Muscle of arm (tissue), 12 donors: ENCODE data around the gene IGF2BP3. TPM values are rescaled to one million over a fixed set of nuclear protein-coding genes. Genes with fewer than 3 reads are reported as not detected.
A peak's percentile ranks its signal among the peaks of the same experiment; 100 is the strongest.
"Not testable (repeated sequence)": the region's sequence is repeated elsewhere in the genome, so short reads cannot be mapped to it uniquely, and the experiment has no call there.

ENCODE experiments used
- DNase-seq: peaks from one replicate; pipeline ENCODE4 v3.0.0-alpha.2; 2013
- polyA plus RNA-seq, 12 donors: library from polyadenylated mRNA; unstranded; fragments of 120-200 nt; gene quantifications; one replicate each; pipeline ENCODE4 v1.2.1, GENCODE V29; 2013; ENCODE audit not compliant: insufficient read length in 12 of 12

Gene IGF2BP3
- polyA plus RNA-seq, 12 donors, result 22.1 to 57.4 (median 34.1) TPM; not detected in 1

DNA sequence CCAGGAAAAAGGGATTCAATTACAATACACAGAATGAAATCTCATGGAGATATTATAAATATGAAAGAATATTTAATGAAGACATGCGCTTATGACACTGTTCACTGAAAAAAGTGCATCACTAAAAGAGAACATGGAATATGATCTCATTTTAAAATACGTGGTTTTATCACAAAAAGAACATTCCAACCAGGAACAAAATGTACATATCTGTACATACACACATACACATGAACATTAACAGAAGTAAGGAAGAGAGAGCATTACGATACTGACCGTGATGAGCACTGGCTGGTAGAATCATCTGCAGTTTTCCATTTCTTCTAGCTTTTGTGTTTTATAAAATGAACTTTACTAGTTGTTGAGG is 39.4 kb downstream of the IGF2BP3 start:
- no peak for DNase-seq

DNA sequence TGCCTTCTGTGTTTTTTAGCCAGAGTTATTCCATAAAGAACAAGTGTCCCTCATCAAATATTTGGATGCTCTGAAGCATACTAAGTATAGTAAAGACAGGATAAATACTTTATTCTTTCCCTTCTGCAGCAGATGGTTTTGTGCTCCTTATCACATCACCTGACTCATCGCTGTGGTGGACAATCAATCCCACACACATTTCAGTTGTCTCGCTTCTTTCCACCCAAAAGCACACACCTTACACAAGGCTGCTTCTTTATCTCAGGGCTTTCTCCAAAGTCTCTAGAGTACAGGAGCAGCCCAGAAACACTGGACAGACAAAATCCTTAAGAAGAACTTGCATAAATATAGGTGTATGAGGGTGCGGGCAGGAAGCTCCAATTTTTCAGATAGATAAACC is 43.4 kb downstream of the IGF2BP3 start:
- no peak for DNase-seq

DNA sequence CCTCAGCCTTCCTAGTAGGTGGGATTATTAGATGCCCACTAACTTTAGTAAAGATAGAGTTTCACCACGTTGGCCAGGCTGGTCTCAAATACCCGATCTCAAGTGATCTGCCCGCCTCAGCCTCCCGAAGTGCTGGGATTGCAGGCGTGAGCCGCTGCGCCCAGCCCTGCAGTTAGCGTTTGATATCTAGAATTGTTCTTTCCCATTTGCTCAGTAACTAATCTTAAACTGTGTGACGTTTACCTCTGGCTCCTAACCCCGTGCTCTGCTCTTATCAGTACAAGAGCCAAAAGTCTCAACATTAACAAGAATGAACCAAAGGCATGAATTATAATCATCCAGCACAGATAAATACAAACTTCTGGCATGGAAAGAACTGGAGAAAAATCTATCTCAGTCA is 47.4 kb downstream of the IGF2BP3 start:
- no peak for DNase-seq

DNA sequence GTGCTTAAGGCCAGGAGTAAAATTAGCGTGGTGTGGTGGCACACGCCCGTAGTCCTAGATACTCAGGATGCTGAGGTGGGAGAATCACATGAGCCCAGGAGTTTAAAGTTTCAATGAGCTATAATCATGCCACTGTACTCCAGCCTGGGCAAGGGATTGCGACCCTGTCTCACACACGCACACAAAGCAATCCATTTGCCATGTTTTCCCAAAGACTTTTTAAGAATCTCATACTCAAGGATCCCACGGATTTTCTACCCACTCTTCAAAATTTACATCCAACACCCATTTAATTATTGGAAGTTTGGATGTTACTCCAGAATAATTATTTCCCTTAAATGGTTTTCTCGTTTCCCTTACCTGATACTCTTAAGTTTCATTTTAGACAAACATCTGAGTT is 47.9 kb downstream of the IGF2BP3 start:
- no peak for DNase-seq

DNA sequence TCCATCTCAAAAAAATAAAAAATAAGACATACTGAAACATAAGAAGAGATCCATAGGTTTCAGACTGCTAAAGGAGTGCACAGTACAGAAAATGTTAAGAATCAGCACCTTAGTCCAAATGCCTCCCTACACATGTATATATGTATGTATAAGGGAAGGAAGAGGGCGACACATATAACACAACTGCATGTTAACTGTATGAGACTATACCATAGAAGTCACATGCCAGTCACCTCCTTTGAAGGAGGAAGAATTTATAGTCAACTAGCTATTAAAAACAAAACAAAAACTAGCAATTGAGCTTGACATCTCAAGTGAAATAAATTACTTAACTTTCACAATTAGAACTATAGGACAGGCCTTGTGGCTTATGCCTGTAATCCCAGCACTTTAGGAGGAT is 50.4 kb downstream of the IGF2BP3 start:
- DNase-seq, result no peak

DNA sequence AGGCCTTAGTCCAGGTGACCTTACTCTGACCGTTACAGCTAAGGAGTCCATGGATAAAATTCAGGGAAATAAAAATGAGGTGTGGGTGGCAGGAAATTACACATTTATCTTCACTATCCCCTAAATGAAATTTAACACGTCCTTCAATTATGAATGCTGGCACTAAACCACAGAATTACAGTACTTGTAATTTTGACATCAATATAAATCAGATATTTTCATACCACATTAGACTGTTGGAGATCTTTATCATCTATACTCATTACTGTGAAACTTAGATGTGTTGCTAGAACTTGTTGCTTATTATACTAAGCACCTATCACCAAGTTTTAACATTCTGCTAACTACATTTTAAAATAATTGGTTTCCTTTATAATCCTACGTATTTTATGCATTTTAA is 51.1 kb downstream of the IGF2BP3 start:
- no peak for DNase-seq

DNA sequence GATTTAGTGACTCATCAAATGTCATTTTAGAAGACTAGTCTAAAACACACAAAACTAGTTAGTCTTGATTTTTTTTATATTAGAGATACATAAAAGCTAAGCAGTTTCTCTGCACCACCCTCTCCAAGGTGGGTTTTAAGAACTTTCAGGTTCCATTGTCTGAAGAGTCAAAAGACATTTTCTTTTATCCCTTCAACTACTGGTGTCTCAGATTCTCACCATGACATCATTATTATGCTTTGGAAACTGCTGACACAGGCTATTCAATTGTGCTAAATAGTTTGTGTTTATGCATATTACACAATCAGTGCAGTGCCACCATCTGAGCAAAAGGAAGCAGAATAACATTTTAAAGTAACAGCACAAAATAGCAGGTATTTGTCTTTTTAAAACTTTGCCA is 52.2 kb downstream of the IGF2BP3 start:
- no peak for DNase-seq

DNA sequence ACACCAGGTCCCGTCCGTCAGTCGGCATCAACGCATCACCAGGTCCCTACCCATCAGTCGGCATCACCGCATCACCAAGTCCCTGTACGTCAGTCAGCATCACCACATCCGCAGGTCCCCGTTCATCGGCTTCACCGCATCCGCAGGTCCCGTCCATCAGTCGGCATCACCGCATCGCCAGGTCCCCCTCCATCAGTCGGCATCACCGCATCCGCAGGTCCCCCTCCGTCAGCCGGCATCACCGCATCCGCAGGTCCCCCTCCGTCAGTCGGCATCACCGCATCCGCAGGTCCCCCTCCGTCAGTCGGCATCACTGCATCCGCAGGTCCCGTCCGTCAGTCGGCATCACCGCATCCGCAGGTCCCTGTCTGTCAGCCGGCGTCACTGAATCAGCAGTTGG is 55.1 kb downstream of the IGF2BP3 start:
- DNase-seq, result no peak

DNA sequence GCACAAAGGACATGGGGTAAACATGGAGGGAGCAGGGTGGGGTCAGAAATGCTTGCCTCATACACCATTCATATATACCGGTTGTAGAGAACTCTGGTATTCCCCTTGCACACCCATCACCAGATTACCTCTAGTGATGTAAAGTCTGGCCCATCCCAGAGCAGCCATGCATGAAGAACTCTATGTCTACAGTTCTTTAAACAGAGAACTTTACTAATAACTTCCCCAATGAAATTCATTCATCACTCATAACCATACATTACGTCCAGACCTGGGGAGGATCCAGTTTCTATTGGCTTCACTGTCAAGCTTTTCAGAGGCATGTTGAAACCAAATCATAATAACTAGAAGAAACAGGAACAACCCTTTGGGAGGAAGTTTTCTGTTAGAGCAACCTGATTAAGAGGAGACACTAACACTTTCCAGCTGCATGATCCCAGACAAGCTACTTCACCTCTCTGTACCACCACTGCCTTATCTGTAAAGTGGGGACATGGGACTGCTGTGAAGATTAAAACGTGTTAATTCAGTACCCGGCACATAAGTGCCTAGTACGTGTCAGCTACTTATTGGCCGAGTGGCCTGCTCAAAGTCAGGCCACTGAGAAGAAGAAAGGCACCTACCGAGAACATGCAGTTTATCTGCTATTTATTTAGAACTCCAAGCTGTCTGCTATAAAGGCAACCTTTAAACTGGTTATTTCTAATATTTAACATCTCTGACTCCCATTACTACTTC is 59.7 kb downstream of the IGF2BP3 start:
- no peak for DNase-seq

DNA sequence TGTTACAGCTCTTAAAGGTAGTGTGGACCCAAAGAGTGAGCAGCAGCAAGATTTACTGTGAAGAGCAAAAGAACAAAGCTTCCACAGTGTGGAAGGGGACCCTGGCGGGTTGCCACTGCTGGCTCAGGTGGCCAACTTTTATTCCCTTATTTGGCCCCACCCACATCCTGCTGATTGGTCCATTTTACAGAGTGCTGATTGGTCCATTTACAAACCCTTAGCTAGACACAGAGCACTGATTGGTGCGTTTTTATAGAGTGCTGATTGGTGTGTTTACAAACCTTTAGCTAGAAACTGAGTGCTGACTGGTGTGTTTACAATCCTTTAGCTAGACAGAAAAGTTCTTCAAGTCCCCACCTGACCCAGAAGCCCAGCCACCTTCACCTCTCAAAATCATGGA is 63.7 kb downstream of the IGF2BP3 start:
- not testable (repeated sequence) for DNase-seq

DNA sequence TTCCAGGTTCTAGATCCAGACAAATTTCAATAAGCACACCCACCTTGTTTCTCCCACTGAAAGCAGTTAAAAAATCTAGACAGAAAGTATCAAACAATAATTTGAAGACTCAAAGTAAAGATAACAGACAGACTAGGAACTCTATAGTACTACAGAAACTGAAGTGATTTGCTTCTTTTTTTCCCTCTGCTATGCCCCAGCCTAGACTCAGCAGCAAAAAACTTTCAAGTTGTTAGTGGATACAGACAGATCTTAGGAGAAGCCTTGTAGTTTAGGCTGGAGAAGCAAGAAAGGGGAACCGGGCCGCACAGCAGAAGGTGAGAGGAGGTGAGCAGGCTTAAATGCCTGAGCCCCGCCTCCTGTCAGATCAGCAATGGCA is 65.1 kb downstream of the IGF2BP3 start:
- no peak for DNase-seq

DNA sequence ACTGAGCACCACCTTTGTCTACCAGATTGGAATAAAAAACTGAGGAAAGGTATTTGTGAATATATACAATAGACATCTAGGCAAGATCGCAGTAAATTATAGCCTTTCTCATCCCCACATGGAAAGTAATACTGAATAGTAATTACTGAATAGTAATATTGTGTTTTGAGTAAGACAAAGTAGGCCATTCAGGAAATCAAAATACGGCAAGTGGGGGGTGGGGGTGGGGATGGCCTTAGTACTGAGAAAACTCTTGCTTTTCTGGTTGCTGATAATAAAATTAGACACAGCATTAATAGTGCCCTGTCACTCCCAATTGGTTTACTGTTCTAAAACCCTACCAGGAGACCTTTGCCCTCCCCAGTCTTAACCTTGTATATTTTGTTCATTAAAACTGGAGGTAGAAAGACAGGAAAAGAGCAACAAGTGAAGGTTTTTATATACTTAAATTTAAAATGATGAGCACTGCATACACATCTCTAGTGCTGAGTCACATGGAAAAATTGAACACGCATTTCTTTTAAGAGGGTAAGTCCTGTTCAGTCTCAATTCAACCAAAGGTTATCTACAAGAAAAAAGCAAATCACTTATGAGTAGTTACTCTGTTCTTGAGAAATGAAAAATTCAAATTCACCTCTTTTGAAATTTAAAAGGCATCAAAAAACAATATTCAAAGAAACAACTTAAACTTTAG is 65.6 kb downstream of the IGF2BP3 start:
- DNase-seq, result no peak

DNA sequence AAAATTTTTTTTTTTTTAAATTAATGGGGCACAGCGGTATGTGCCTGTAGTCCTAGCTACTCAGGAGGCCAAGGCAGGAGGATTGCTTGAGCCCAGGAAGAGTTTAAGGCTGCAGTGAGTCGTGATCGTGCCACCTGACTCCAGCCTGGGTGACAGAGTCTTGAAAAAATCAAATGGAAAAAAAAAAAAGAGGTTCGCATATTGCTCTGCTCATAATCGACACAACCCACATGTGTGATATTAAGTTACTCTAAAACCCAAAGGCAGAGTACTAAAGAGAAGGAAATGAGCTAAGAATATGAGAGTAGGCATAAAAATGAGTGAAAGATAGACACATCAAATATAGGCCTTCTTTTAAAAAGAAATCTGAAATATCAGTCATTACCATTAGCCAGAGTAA is 66.3 kb downstream of the IGF2BP3 start:
- no peak for DNase-seq

DNA sequence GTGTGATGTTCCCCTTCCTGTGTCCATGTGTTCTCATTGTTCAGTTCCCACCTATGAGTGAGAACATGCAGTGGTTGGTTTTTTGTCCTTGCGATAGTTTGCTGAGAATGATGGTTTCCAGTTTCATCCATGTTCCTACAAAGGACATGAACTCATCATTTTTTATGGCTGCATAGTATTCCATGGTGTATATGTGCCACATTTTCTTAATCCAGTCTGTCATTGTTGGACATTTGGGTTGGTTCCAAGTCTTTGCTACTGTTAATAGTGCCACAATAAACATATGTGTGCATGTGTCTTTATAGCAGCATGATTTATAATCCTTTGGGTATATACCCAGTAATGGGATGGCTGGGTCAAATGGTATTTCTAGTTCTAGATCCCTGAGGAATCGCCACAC is 72.2 kb downstream of the IGF2BP3 start:
- not testable (repeated sequence) for DNase-seq

DNA sequence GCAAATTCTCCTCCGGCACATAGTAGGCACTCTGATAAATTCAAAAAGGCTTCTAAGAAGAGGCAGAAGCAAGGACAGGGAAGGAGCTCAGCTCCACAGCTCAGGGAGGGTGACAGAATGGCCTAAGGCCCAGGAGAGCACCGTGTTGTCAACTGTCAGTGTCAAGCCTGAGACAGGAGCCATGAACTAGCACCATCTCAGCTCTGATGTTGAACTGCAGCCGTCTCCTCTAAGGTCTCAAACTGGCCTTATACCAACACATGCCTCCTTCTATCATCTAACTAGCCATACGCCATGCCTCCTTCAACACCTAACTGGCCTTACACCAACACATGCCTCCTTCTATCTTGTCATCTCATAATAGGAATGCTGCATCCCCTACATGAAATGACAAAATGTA is 73.0 kb downstream of the IGF2BP3 start:
- no peak for DNase-seq

DNA sequence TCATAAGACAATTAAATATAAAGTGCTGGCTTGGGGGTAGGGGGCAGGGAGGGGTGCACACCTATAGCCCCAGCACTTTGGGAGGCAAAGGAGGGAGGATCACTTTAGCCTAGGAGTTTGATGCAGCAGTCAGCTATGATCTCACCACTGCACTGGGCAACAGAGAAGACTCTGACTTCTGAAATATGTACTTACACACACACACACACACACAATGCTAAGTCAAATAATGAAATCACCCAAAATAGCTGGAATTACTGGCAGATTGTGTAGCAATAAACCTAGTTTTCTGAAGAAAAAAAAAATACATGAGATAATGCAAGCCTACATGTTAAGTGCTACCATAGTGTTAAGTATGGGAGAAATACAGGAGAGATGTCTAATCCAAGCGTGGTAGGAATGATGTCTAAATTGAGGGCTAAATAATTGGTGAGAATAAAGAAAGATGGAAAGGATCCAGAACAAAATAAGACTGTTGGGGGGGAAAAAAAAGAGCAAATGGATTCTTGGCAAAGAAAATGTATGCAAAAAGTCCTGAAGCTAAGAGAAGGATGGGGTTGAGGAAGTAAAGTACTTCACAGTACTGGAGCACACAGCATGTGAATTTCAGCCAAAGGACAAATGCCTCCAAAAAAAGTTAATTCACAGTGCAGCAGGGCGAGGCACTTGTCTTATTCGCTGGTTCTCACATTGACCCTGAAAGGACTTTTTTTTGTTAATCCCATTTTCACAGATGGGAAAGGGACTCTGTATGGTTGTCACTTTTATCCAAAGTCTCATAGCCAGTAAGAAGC is 73.9 kb downstream of the IGF2BP3 start:
- DNase-seq, result peak; percentile 34

DNA sequence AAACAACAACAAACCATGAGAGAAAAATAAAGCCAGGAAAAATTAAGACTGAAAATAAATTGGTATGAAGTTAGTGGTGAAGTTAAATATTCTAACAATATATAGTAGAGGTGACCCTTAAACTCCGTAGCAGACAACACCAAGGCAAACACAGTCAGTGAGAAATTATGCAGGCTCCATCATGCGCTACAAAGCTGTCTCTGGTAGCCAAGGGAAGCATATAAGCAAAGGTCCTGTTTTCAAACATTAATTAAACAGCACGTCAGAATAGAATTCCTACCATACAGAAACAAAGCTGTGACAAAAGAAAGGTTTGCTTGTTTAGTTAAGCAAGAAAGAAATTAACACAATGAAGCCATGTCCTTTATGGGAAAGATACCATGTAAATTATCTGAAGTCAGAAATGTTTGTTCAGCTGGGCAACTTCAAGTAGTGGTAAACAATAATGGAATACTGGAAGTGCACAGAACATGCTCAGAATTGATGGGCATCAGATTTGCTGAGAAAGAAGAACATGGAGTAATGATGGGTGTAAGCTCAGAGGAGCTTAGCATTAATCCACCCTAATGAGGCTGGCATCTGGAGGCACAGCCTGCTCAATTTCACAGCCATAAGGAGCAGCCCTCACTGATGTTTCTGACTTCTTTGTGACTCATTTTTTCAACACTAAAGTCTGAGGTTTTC is 75.7 kb downstream of the IGF2BP3 start:
- DNase-seq, result no peak

DNA sequence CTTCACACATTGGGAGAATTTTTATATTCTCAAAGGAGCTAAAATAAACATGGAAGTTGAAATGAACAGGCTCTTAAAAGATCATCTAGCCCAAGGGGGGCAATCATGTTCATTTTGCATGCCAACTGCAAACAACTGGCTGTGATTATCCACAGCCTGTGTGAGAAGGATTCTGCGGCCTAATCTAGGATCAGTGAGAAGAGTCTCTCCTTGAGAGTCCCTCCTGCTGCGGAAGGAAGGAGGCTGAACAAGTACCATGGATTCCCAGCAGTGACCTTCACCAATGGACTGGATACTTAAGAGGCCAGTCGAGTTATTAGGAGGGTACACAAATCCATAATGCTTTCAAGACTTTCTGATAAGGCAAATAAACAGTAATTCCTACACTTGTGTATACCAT is 76.7 kb downstream of the IGF2BP3 start:
- DNase-seq, result no peak

DNA sequence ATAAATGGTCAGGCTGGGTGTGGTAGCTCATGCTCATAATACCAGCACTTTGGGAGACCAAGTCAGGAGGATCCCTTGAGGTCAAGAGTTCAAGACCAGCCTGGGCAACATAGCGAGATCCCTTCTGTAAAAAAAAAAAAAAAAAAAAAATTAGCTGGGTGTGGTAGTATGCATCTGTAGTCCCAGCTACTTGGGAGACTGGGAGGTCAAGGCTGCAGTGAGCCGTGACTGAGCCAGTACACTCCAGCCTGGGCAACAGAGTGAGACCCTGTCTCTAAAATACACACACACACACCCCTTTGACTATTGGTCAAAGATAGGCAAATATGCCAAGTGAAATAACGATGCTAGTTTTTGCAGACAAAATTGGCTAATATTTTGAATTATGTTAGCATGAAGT is 80.6 kb downstream of the IGF2BP3 start:
- no peak for DNase-seq

DNA sequence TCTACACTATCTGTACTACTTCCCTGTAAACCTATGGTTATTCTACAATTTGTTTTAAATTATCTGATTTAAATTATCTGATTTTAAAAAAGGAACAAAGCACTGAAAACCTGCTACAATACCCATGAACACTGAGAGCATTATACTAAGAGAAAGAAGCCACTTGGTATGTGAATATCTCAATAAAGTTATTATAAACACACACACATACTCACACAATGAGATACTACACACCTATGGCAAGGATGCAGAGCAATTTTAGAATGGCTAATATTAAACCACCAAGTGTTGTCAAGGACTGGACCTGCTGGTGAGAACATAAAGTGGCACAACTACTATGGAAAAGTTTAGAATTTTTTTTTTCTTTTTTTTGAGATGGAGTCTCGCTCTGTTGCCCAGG is 82.7 kb downstream of the IGF2BP3 start:
- no peak for DNase-seq

DNA sequence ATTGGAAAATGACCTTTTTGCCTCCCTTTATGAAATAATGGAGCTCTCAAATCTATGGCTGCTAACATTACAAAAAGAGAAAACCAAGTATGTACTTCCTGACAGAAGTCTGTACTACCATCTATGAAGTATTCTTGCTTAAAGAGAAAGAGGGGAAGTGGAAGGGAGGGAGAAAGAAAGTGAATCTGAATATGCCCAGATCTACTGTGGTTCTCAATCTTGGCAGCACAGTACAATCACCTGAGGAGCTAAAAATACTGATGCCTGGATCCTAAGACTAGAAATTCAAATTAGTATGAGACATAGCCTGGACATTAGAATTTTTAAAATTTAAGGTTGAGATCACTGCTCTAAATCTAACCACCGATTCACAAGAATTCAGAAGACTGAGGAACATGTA is 85.2 kb downstream of the IGF2BP3 start:
- no peak for DNase-seq

DNA sequence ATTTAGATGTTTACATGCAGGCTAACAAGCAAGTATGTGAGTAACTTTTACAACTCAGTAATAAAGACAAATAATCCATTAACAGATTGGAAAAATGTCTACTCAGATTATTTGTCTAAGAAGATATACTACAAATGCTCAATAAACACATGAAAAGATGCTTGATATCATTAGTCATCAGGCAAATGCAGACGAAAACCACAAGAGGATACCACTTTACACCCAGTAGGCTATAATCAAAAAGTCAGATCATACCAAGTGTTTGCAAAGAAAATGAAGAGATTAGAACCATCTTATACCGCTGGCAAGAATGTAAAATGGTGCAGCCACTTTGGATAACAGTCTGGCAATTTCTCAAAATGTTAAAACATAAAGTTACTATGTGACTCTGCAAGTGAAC is 87.1 kb downstream of the IGF2BP3 start:
- no peak for DNase-seq
